ENCODE measurements around the gene TRIM47.

Gene TRIM47, protein sequence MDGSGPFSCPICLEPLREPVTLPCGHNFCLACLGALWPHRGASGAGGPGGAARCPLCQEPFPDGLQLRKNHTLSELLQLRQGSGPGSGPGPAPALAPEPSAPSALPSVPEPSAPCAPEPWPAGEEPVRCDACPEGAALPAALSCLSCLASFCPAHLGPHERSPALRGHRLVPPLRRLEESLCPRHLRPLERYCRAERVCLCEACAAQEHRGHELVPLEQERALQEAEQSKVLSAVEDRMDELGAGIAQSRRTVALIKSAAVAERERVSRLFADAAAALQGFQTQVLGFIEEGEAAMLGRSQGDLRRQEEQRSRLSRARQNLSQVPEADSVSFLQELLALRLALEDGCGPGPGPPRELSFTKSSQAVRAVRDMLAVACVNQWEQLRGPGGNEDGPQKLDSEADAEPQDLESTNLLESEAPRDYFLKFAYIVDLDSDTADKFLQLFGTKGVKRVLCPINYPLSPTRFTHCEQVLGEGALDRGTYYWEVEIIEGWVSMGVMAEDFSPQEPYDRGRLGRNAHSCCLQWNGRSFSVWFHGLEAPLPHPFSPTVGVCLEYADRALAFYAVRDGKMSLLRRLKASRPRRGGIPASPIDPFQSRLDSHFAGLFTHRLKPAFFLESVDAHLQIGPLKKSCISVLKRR

DNA sequence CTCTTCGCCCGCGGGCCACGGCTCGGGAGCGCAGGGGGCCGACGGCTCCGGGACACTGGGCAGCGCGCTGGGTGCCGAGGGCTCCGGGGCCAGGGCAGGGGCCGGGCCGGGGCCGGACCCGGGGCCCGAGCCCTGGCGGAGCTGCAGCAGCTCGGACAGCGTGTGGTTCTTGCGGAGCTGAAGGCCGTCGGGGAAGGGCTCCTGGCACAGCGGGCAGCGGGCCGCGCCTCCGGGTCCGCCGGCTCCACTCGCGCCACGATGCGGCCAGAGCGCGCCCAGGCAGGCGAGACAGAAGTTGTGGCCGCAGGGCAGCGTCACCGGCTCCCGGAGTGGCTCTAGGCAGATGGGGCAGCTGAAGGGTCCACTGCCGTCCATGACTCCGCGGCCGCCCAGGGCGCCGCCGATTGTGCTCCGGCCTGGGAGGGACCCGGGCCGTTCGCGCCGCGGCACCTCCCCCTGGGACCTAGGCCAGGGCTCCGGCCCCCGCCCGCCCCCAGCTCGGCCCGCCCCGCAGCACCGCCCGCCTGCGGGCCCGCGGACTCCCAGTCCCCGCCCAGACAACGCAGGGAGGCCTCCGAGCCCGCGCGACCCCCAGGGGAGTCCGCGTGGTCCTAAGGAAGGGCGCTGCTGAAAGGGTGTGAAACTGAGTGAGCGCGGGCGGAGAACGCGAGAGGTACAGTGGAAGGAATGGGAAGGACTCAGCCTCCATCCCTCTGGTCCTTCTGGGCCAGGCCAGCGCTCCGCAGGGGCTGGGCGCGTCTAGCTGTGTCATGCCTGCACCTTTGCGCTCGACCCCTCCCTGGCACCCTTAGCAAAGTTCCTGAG is at the start of gene TRIM47:
TSS of gene TRIM47 (minus strand) at position 408 of the 825 bp plus-strand sequence. CDS start at position 375, 33 bp downstream.
- DNase-seq, result peak; percentile 44

GRCh38 chr17:75927286-75927922 is 49.0 kb upstream of the TRIM47 start:
- DNase-seq, result no peak

- DNase-seq, result no peak
Observed at GRCh38 chr17:75926456-75926855, 48.1 kb upstream of the TRIM47 start.

DNA sequence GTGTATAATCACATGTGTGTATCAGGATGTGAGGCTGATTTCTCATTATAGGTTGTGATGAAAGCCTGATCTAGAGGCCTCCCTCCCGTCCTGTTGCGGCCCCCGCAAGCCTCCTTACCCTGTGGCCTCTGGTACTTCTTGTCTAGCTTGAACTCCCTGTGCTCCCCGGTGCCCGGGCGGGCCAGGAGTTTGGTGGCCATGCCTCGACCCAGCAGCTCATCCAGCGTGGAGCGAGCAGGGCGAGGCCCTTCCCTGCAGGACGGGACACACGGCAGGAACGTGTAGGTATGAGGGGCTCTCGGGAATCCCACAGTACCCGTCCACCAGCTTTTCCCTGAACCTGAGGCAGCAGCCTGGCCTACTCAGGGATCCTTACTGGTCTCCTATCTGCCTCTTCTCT is 47.5 kb upstream of the TRIM47 start:
- DNase-seq, result no peak

- DNase-seq, result no peak
Observed at GRCh38 chr17:75925103-75925502, 46.7 kb upstream of the TRIM47 start.

- no peak for DNase-seq
Observed at GRCh38 chr17:75922963-75923874, 44.8 kb upstream of the TRIM47 start.

GRCh38 chr17:75922173-75922961 is 44.0 kb upstream of the TRIM47 start:
- DNase-seq, result no peak

DNA sequence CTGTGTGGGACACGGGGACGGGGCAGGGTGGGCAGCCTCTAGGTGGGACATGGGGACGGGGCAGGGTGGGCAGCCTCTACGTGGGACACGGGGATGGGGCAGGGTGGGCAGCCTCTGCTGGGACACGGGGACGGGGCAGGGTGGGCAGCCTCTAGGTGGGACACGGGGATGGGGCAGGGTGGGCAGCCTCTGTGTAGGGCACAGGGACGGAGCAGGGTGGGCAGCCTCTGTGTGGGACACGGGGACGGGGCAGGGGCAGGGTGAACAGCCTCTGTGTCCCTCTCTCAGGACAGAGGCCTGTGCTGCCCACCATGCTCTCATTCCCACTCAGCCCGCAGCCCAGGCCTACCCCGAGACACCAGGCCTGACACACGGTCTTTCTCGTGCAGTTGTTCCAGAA is 43.2 kb upstream of the TRIM47 start:
- no peak for DNase-seq

DNA sequence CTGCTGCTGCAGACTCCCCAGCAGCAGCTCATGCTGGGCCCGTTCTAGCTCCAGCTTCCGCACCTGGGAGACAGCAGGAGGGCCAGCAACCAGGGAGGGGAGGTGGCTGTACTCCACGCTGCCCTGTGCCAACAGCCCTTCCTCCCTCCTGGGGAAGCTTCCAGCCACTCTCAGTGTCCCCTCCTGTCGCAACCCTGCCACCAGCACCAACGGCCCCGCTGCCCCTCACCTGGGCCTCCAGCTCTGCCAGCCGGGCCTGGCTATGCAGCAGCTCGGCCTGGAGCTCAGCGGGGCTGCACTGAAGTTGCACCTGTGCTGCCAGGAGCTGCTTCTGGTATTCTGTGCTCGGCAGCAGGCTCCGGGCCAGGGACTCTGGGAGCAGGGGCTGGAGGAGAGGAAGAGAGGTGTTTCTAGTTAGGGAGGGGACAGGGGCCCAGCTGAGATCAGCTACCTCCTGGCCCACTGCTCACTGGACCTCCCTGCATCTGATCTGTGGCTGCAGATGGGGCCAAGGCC is 41.7 kb upstream of the TRIM47 start:
- no peak for DNase-seq

- DNase-seq, result no peak
Observed at GRCh38 chr17:75919611-75920010, 41.2 kb upstream of the TRIM47 start.

DNA sequence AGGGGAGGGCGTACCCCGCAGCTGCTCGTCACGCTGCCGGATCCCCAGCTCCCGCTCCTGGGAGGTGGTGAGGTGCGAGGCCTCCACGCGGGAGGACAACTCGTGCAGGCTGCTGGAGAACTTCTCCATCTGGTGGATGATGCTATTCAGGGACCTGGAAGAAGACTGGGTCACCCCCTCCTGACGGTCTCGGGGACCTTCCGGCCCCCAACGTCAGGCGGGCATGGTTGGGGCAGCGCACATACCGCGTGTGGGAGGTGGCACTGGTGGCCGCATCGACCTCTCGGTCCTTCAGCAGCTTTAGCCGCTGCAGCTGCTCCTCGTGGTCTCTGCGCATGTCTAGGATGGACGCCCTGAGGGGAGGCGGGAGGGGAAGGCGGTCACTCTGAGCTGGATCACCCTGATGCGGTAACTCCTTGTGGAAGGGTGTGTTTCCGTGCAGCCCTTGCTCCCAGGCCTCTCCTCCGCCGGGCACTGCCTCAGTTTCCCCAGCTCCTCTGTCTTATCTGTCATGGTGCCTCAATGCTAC is 39.6 kb upstream of the TRIM47 start:
- DNase-seq, result no peak

GRCh38 chr17:75917141-75917916 is 38.9 kb upstream of the TRIM47 start:
- peak; percentile 80 for DNase-seq

GRCh38 chr17:75915268-75915667 is 36.9 kb upstream of the TRIM47 start:
- DNase-seq, result no peak

DNA sequence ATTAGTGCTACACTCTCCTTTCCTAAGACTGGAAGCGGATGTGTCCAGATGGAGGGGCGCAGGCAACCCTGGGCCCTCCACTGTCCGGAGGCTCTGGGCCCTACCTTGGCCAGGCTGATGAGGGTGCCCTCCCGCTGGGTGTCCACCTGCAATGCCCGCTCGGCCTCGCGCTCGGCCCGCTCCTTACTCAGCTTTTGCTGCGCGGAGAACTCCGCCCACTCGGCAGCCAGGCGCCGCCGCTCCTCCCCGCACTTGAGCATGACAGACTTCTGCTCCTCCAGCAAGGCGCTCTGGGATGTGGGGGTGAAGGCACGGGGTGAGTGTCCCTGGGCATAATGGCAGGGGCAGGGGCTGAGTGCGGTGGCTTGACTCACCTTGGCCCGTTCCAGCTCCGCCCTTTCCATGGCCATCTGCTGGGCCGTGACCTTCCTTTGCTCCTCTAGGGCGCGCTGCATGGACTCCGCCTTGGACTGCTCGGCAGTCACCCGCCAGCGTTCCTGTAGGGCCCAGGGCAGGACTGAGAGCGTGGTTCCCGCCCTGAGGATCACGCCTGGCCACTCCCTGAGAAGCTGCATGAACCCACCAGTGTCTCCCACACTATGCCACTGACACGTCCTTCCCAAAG is 36.4 kb upstream of the TRIM47 start:
- no peak for DNase-seq

DNA sequence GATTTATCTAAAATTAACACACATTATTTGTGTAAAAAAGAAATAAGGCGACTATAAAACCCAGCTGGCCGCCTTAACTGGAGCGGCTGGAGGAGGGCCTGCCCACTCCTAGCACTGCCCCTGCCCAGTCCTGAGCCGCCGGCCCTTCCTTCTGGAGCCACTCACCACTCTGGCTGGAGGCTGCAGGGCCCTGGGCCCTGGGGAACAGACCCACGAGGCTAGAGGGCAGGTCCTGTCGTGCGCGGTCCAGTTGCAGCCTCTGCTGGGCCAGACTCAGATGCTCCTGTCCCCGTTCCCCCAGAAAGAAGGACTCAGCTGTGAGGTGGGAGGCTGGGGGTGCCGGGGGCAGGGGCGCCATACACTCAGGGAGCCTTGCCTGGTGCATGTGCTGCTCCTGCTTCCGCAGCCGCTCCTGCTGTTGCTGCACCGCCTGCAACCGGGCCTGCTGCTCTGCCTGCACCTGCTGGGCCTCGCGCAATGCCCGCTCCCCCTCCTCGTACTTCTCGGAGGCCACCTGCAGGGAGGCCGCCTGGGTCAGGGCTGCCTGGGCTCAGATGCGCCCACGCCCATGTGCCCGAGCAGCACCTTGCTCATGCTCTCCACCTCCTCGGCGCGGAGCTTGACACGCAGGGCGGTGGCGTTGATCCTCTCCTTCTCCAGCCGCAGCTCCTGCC is 35.3 kb upstream of the TRIM47 start:
- no peak for DNase-seq

DNA sequence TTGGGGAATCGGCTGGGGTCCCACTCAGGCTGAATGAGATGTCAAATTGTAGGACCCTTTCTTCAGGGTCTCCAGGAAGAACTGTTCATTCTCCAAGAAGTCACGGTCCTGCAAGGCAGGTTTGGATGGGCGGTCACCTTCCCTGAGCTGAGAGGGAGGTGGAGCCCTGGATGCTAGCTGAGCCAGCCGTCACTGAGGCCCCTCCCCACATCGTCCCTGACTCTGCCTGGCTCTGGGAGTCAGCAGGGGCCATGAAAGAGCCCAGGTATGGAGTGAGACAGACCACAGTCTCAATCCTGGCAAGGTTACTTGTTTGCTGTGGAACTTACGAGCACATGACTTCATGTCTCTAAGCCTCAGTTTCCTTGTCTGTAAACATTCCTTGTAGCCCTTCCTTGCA is 32.3 kb upstream of the TRIM47 start:
- no peak for DNase-seq

- DNase-seq, result peak; percentile 96
Observed at GRCh38 chr17:75909812-75910274, 31.5 kb upstream of the TRIM47 start.

DNA sequence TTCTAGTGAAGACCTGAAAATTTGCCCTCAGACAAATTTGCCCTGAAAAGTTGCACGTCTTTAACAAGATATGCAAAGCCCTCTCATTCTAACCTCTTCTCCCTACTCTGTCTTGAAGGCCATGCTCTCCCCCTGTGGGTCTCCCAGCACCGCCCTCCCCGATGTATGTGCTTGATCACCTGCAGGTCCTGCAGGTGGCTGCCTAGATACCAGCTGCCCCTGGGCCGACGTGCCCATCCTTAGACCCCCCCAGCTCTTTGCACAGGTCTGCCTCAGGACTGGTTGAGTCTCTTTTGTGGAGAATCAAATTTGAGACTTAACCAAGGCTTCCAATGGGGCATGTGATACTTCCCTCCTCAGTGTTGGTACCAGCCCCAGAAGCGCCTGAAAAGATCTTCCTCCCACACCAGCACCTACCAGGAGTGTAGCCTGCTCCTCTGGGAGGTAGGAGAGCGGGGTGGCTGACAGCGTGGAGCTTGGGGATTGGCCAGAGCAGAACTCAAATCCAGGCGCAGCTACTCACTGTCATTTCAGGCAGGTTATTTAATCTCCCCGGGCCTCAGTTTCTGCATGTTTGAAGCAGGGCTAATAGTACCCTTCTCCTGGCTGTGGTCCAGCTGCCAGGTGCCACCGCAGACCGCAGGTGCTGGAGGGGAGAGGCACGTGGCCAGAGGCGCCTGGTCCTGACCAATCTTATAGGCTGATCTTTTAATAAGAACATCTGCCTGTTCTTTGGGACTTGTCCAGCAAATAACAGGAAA is 30.9 kb upstream of the TRIM47 start:
- peak; percentile 96 for DNase-seq
